DMS153 treated with DMSO at 0.1 percent for 48 hours (cell line): Measurements from ENCODE around the gene SECTM1.

Experiments
- DNase-seq: peaks from one replicate; lab custom pipeline; 2025; ENCODE audit not compliant: unreplicated experiment; lab: John Stamatoyannopoulos, UW

Gene SECTM1

DNA sequence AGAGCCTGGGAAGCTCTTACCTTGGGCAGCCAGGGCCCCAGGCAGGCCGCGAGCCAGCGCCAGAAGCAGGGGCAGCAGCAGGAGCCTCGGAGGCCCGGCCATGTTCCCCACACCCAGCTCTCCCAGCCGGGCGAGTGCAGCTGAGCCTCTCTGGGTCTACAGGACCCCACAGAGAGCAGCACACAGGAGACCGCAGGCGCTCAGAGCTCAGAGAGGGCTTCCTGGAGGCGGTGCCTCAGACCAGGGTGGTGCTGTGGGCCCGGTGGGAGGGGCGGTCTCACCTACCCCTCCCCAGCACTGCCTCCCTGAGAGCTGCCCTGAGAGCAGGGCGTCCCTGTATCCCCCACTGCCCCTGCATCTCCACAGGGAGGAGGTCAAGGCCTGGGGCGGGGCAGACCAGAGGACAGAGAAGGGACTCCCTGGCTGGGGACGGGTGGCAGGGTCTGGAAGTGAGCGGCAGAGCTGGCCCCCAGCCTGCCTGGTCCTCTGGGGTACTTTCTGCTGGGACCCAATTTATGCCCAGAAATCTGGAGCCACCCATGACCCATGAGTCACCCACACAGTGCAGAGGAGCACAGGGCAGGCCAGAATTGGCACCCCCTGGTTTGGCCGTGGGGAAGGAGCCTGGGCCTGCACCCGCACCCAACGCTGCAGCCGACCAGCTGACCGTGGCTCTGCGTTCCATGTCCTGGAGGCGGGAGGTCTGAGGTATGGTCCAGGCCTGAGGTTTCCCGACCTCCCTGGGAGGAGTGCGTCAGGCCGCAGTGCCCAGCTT, 16.0 kb downstream of the SECTM1 start, which contains the start of gene CD7:
TSS of gene CD7 (minus strand) at position 215 of the 775 bp plus-strand sequence. CDS start at position 102, 113 bp downstream.
- no peak for DNase-seq

- no peak for DNase-seq
These were observed 16.7 kb downstream of the SECTM1 start for GRCh38 chr17:82316651-82317393.

DNA sequence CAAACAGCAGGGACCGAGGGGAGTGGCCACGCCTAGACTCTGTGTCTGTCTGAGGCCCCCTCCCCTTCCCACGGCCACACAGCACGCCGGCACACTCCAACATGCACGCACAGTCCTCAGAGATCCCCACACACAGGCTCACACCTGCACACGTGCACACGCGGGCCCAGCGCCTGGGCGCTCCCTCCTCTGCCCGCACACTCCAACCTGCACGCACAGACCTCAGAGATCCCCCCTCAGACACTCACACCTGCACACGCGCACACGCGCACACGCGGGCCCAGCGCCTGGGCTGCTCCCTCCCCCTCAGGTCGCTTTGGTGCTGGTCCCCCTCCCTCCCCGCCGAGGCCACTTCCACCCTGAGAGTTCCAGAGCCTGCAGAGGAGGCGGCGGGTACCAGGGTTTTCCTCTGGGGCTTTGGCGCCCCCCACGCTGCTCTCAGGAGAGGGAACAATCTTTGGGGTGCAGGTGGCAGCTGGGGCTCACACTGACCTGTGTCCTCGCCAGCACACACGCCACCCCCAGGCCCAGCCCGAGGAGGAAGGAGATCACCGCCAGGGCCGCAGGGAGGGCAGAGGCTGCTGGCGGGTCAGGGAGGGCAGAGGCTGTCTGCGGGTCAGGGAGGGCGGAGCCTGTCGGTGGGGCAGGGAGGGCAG, 17.7 kb downstream of the SECTM1 start:
- DNase-seq, result no peak

DNA sequence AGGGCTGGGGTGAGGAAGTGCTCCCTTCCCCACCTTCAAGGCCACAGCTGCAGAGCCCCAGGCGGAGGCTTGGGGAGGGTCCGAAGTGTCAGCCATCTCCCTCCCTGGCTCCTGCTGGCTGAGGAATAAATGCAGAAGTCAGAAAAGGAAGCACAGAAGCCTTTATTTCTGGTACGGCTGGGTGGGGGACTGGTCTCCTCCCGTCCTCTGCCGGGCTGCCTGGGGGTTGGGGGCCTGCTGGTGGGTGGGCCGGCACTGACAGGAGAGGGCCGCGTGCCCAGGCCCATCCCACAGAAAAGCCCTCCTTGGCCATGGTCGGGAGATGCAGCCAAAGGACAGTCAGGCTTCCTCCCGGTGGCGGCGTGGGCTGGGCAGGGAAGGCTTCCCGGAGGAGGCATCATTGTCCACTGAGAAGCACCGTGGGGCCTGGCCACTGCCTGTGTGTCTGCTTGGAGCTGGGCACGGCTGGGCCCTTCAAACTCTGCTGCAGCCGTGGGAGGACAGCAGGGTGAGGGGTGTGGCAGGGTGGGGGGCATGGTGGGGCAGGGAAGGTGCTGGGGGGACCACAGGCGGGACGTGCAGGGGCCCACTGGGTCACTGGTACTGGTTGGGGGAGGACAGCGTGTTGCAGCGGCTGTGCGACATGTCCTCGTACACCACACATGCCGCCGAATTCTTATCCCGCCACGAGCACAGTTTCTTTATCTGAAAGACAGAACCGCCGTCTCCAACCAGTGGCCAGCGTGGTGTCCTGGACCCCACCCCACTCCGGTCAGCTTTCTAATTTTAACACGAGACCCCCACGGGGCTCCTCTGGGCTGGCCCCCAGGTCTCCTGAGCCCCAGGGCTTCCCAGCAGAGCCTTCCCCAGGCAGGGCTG, 18.6 kb downstream of the SECTM1 start:
- DNase-seq, result no peak

GRCh38 chr17:82314012-82314726, 19.4 kb downstream of the SECTM1 start:
- DNase-seq, result no peak

DNA sequence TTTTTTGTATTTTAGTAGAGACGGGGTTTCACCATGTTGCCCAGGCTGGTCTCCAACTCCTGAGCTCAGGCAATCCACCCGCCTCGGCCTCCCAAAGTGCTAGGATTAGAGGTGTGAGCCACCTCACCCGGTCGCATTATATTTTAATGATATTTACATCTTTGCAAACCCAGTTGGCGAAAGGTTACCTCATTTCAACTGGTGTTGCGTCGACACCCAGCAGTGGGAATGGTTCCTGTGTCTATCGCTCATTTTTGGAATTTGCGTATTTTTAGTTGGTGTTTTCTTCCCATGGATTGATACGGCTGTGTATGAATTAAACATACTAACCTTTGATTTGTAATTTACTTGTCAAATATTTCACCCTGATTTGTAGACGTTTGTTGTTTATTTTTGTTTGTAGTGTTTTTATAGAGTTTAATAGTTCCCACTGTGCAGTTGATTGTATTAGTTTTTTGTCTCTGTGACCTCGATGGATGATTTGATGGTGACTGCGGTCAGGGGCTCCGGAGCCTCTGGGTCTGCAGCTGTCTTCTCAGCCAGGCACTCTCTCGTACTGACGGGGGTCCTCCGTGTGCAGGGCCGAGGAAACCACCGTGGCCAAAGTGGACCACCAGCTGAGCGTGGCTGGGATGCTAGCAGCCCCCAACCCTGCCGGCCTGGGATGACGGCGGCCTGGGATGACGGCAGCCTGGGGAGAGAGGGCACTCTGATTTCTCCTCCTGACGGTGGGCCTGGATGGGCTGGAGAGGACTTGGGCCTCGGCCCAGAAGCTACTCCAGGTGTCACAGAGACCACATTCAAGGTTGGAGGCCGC, 20.2 kb downstream of the SECTM1 start:
- DNase-seq, result no peak

- DNase-seq, result no peak
These were observed 21.6 kb downstream of the SECTM1 start for GRCh38 chr17:82311971-82312370.

DNA sequence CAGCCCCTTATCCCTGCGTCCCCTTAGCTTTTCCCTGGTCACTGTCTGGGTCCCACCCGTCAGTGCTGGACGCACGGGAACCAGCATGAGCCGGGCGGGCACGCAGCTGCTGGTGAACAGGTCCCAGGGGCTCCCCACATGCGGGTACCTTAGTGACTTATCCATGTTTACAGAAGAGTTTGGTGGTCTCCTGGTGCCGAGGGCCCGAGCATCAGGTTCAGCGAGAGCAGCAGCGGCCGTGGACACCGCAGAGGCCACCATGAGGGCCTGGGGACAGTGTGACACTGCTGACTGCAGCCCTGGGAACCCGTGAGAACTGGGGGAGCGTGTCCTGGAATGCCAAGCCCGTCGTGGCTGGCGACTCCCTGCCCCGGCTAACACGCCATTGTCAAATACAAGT, 22.7 kb downstream of the SECTM1 start:
- no peak for DNase-seq

DNA sequence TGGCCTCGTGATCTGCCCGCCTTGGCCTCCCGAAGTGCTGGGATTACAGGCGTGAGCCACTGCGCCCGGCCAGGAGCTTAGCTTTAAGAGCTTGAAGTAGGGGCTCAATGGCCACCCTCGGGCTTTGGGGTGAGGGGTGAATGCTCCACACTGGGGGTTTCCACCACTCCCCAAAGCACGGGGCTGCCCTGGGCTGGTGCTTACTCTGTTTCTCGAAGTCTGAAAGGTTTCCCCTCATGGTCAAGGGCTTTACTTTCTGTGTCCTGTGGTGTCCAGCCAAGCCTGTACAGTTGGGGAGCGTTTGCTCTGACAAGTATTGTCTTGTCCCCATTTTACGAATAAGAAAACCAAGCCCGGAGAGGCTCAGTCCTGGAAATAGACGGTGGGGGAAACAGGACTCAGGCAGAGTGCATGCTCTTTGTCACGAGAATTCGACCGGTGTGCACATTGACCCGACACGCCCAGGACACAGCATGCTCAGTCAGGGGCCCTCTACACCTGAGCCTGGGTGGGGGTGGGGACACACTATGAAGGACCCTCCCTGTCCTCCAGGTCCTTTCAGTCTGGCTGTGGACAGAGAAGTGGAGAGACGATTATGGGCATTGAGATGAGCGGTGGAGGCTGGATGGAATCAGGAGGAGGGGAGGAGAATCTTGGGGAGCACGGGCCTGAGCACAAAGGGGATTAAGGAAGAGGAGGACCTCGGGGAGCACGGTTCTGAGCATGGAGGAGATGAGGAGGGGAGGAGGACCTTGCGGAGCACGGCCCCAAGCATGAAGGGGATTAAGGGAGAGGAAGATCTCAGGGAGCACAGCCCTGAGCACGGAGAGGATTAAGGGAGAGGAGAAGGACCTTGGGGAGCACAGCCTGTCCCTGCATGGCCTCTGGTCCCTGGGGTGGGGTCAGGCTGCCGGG, 23.7 kb downstream of the SECTM1 start:
- DNase-seq, result no peak

- no peak for DNase-seq
These were observed 27.8 kb downstream of the SECTM1 start for GRCh38 chr17:82305727-82306300.

DNA sequence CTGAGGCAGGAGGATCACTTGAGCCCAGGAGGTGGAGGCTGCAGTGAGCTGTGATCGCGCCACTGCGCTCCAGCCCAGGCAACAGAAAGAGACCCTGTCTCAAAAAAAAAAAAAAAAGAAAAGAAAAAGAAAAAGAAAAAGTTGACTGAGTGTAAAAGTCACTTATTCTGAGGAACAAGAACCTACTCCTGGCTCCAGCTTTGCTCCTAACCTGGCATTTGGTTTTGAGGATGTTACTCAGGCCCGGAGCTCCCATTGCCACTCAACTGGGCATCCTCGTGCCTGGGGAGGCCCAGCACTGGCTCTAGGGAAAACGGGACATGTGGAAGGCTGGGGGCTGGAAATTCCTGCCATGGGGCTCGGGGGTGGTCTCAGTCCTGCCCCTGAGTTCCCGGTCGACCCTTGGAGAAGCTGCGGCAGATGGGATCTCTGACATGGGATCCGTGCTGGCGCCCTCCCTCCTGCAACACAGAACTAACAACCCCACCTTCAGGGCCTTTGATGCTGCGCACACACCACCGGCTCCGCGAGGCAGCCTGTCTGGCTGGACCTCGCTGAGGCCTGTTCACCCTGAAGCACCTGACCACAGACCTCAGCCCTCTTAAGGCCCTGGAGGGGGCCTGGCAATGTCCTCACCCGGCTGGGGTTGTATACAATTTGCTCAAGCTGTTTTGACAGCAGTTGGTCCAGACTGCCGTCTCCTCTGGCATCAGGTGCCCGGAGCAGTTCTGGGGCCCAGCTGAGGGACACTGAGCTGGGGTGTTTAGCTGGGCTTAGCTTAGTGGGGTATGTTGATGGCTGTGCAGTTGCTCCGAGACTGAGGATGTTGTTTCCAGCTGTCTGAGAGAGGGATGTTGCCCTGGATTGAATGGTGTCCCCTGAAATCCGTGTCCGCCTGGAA, 28.5 kb downstream of the SECTM1 start:
- no peak for DNase-seq

- DNase-seq, result no peak
These were observed 29.4 kb downstream of the SECTM1 start for GRCh38 chr17:82303944-82304808.

DNA sequence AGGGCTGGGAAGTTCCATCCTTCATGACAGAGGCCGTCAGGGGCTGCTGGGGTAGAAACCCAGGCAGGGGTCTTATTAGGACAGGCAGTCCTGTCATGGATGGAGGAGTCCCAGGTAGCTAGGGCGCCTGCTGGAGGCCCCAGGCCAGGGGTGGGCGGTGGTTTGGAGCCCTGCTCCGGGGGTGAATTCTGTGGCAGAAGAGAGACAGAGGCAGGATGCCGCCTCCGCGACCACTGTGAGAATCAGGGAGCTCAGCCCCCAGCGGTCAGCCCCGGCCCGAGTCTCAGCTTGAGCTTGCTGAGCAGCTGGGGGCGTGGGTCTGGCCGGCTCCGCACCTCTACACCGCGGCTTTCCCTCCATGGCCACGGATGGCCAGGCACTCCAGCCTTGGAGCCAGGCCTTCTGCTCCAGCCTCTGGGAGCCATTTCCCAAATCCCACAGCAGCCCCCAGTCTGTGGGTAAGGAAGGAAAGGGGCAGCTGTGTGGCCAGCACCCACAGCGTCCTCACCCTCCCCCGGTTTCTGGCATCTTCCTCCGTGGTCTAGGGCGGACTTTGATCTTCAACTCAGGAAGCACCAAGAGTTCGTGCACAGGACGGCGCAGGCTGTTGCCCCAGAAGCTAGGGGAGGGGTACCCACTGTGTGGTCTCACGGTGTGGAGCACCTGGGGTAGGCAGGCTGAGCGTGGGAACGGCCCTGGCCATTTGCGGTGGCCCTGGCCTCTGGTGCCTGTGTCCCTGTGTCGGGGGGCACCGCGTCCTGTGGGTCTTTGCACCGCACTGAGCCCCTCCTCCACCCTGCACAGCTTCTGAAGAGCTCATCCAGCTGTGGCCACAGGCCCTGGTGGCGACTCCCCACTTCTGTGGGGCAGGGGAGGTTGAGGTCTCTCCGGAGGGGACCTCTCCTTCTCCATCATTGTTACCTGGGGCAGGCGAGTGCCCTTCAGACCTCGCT, 30.3 kb downstream of the SECTM1 start:
- DNase-seq, result no peak

- DNase-seq, result no peak
These were observed 31.0 kb downstream of the SECTM1 start for GRCh38 chr17:82302568-82302963.
